ENCODE results near the gene CYP4X1. TPM values are rescaled to one million over a fixed set of nuclear protein-coding genes. Genes with fewer than 3 reads are reported as not detected.
"Not testable (repeated sequence)": the region's sequence is repeated elsewhere in the genome, so short reads cannot be mapped to it uniquely, and the experiment has no call there.

The CYP4X1 gene, protein sequence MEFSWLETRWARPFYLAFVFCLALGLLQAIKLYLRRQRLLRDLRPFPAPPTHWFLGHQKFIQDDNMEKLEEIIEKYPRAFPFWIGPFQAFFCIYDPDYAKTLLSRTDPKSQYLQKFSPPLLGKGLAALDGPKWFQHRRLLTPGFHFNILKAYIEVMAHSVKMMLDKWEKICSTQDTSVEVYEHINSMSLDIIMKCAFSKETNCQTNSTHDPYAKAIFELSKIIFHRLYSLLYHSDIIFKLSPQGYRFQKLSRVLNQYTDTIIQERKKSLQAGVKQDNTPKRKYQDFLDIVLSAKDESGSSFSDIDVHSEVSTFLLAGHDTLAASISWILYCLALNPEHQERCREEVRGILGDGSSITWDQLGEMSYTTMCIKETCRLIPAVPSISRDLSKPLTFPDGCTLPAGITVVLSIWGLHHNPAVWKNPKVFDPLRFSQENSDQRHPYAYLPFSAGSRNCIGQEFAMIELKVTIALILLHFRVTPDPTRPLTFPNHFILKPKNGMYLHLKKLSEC
- total RNA-seq (2014; rRNA removed; shearing (Covaris generic)) = 0.03 TPM in 2 replicates
- not detected in 2 replicates for polyA plus RNA-seq (2015; cell fraction: cytosol; rRNA removed)
- polyA plus RNA-seq (2015; cell fraction: nucleus; rRNA removed) = not detected in 2 replicates

DNA sequence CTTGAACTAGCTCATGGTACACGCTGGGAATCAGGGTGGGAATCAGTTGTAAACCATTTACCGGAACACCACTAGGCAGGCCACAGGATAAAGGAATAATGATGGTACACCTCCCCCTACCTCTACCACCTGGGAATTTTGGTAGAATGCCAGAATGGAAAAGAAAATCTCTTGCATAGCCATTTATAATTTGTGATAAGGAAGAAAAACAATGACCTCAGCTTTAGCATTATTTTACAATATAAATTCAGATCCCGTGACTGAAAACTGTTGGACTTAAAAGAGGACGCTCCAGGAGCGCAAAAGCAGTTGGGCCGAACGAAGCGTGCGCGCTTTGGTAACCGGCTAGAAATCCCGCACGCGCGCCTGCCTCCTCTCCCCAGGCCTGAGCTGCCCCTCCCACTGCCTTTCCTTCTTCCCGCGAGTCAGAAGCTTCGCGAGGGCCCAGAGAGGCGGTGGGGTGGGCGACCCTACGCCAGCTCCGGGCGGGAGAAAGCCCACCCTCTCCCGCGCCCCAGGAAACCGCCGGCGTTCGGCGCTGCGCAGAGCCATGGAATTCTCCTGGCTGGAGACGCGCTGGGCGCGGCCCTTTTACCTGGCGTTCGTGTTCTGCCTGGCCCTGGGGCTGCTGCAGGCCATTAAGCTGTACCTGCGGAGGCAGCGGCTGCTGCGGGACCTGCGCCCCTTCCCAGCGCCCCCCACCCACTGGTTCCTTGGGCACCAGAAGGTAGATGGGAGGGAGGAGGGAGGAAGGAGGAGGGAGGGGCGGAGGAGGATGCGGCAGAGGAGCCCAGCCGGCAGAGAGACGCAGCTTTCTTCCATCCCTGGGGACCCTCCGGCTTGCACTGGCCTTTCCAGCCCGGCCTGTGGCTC lies at the start of gene CYP4X1:
CYP4X1 (plus strand) TSS at position 402 of the 873 bp plus-strand sequence; CDS start at position 551, 149 bp downstream.
- DNase-seq (ENCODE audit: low read depth) = no peak

DNA sequence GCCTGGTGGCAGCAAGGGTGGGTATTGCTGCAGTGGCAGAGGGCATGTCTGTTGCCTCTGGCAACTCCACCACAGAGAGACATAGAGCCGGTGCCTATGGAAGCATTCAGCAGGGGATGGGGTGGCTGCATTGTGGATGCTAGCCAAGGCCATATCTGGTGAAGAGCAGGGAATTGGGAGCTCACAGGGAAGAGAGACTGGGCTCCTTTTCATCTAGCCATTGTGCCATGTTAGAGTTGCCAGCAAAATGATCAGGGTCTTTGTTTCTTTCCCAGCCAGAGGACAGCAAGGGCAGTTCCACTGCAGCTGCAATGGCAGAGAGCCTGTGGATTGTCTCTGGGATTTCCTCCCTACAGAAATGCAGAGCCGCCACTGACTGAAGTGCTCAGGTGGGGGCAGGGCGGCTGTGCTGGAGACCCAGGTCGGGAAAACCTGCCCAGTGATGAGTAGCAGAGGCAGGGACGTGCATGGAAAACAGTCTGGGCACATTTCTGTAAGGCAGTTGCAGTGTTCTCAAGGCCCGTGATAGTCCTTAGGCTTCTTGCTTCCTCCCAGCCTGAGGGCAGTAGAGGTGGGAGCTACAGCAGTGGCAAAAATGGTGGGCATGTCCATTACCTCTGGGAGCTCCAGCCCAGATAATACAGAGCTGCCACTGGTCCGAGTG lies 40.2 kb upstream of the CYP4X1 start:
- DNase-seq (ENCODE audit: low read depth) = no peak

DNA sequence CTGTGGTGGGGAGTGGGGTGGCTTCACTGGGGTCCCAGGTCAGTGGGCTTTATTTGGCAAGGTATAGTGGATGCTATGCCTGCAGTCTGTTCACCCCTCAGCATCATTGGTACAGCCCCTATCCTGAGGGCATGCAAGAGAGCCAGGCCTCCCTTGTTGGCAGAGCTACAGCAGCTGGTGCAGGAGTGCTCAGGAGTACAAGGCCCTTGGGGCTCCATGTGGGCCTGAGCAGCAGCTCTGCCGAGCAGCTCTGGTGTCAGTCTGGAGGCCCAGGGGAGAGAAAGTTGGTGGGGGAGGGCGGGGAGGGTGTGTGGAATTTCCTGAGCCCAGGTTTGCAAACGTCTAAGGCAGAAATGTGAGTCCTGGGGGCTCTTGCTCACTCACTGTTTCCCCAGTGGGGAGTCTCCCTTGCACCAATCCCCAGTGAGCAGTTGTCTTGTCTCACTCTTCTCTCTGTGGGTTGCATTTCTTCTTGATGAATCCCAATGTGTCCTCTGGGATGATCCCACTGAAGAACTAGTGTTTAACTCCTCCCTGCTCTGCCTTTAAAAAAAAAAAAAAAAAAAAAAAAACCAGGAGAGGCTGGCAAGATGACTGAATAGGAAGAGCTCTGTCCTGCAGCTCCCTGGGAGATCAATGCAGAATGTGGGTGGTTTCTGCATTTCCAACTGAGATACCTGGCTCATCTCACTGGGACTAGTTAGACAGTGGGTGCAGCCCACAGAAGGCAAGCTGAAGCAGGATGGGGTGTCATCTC lies 39.5 kb upstream of the CYP4X1 start:
- no peak for DNase-seq (ENCODE audit: low read depth)

DNA sequence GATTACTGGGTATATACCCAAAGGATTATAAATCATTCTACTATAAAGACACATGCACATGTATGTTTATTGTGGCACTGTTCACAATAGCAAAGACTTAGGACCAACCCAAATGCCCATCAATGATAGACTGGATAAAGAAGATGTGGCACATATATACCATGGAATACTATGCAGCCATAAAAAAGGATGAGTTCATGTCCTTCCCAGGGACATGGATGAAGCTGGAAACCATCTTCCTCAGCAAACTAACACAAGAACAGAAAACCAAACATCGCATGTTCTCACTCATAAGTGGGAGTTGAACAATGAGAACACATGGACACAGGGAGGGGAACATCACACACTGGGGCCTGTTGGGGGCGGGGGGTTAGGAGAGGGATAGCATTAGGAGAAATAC lies 32.9 kb upstream of the CYP4X1 start:
- not testable (repeated sequence) for DNase-seq (ENCODE audit: low read depth)

DNA sequence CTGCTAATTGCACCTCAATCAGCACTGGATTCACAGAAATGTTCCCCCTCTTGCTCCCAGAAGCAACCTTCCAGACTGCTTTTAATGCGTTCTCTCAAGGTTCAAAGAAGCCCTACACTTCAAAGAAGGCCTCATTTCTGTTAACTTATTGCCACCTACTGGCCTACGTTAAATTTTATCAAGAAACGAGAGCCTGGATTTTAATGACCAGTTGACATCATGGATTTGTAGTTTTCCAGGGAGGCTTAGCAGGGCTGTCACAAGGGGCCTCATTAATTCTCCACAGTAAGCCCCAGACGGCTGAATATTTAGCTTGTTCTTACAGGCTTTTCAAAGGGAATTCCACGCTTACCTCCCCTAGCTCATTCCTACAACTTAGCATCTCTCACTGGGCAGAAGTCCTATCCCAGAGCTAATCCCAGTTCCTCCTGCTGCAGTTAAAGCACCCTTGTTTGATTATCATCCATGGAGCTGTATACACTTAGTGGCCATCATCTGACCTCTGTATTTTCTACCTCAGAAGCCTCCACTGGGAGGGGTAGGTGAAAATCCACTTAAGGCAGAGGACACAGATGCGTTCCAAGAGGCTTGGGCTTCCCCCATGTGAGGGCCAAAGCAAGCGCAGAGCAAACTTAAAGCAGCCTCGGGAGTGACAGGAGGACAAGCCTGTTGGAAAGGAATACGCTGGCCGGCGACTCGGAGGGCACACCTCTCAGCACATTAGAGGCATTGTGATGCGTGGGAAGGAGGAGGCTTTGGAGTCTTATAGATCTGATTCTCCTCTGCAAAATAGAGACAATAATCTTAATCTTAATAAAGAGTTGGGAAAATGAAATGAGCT lies 32.2 kb upstream of the CYP4X1 start:
- DNase-seq (ENCODE audit: low read depth) = peak; percentile 3

DNA sequence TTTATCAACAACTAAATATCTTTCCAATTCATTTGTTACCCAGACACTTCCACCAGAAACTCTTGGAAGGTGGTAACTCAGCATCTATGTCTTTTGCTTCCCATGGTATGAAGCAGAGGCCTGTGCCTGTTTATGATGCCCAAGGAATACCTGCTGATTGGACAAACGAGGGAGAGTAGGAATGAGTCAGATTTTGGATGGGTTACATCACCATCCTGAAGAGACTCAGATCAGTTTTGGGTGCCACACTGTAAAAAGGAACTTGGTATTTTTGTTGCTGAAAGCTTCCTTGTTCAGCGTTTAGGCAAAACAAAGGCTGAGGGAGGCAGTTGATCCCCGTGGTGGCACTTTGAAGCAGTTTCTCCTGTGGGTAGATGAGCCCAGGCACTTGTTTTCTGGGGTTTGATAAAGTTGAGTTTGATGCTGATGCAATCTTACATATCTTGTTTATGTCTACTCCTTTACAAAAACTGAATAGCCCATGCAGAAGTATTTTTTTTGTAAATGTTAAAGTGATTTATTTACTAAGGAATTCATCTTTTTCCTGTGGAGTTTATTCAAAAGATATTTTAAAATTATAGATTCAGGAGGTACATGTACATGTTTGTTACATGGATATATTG lies 26.7 kb upstream of the CYP4X1 start:
- peak; percentile 6 for DNase-seq (ENCODE audit: low read depth)

DNA sequence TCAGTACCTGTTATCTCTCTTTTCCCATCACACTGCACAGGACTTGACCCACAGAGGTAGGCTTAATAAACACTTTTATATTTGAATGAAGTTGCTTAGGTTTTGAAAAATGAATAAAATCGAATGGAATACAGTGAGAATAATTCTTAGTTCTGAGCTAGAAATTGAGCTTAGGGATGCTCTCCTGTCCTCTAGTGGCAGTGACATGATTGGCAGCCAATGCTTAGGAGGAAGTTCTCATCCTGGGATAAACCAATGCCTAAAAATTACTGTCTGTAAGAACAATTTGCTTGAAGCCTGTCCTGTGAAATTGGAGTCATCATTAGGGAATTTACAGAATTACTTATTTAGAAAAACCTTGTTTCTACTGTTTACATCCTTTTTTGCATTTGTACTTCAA lies 21.3 kb upstream of the CYP4X1 start:
- no peak for DNase-seq (ENCODE audit: low read depth)

DNA sequence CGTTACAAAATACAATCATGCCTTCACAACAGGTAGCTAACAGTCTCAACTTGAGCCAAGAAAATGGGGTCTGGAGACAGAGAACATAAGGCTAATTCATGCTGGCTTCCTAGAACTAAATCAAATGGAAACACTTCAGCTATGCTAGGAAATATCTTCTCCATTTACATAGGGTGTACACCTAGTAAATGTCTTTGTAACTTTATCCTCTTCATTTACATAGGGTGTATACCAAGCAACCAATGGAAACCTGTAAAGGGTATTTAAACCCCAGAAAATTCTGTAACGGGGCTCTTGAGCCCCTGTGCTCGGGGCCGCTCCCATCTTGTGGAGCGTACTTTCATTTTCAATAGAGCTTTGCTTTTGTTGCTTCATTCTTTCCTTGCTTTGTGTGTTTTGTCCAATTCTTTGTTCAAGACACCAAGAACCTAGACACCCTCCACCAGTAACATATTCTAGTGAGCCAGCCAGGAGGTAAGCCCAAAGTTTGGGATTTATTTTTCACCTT lies 19.5 kb upstream of the CYP4X1 start:
- no peak for DNase-seq (ENCODE audit: low read depth)

DNA sequence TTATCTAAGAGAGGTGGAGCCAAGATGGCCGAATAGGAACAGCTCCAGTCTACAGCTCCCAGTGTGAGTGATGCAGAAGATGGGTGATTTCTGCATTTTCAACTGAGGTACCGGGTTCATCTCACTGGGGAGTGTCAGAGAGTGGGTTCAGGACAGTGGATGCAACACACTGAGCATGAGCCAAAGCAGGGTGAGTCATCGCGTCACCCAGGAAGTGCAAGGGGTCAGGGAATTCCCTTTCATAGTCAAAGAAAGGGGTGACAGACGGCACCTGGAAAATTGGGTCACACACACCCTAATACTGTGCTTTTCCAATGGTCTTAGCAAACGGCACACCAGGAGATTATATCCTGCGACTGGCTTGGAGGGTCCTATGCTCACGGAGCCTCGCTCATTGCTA lies 17.0 kb upstream of the CYP4X1 start:
- DNase-seq (ENCODE audit: low read depth) = not testable (repeated sequence)

DNA sequence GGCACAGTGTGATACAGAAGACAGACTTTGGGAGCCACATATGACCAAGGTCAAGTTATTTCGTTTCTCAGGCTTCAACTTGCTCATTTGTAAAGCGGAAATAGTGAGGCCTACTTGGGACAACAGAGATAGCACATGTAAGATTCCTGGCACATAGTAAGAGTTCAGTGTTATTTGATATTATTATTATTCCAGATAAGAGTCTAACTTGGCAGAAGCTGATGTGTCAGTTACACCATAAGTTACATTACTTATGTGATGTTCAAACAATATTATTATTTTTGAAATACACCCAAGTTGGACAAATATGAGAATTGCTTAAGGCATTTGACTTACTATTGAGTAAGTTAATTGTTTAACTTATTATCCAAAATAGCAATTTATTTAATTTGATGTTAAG lies 10.2 kb upstream of the CYP4X1 start:
- DNase-seq (ENCODE audit: low read depth) = no peak

DNA sequence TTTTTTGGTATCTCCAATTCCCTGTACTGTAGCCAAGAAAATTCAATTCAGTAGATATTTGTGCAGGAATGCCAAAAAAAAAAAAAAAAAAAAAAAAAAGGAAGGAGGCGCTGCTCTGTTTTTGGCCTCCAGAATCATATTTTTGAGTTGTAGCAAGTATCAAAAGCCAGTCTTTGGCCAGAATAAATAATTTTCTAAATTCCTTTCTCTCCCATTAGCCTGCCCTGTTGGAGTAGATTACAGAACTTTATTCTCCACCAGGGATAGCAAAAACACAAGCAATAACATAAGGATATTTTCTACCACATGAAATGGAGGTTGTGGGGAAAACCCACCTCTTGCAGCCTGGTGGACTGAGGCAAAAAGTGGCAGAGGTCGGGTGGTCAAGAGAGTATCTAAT lies 2.4 kb upstream of the CYP4X1 start:
- DNase-seq (ENCODE audit: low read depth) = no peak

DNA sequence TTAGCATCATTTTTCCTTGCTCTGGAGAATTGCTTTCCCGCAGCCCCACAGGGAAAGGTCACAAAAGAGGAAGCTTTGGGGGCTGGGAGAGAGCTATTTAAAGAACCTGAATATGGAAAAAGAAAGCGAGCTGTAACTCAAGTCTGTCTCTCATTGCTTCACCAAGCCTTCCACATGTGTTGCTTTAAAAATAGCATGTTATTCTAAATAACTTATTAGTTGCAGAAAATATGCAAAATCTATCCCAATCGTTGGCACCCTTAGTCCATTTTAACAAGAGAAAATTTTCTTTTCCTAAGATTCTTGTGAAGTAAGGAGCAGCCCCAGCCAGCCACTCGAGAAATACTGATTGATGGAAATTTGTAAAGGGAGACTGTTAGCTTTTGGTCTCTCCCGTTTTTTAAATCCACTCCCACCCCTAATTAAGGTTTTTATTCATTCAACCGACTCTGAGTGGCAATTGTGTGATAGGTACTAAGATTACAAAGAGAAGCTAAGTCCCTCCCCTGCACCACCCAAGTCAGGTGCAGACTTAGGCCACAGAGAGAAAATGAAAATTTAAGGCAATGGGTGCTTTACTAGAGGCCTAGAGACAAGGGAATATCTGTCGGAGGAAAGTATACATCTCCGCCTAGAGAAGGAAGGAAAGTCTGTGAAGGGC lies 802 bp downstream of the CYP4X1 start:
- DNase-seq (ENCODE audit: low read depth) = no peak

DNA sequence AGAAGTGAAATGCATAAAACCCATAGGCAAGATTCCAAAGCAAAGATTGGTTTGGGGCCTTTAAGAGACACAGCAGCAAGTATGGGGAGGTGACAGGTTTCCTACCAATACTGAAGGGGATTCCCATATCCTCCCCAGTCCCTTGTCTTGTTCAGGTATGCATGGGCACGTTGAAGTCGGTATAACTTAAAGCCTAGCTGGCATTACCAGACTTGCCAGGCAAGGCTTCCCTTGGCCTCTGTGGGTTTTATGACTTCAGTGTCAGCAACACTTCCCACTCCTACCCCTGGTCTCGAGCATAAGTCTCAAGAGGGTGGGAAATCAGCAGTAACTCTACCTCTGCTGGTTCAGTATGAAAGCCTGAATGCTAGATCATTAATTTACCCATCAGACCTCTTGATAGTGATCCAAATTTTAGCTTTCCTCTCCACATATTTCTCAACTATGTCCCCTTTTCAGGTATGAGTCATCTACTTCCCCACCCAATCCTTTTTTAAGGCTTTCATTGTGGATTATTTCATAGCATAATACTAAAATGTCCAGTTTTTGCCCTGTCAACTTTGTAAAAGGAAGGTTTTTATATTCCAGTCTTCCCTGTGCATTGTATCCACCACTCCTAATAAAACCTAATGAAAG lies 6.8 kb downstream of the CYP4X1 start:
- no peak for DNase-seq (ENCODE audit: low read depth)

DNA sequence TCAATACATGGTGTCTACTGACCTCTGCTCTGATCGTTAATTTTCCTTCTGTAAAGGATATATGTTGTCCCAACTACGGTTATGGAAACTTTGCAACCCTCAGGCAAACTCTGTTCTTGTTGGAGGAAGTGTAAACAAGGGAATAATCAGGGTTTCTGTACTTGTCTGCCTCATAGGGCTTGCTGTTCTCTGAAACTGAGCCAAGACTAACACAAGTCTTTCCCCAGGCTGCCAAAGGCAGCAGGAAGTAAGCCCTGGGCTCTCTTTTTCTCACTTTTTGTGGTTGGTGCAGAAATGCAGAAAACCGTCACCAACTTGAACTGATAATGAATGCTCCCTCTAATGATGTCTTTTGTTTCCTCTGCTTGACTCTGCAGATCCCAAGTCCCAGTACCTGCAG lies 7.6 kb downstream of the CYP4X1 start:
- DNase-seq (ENCODE audit: low read depth) = peak; percentile 62

DNA sequence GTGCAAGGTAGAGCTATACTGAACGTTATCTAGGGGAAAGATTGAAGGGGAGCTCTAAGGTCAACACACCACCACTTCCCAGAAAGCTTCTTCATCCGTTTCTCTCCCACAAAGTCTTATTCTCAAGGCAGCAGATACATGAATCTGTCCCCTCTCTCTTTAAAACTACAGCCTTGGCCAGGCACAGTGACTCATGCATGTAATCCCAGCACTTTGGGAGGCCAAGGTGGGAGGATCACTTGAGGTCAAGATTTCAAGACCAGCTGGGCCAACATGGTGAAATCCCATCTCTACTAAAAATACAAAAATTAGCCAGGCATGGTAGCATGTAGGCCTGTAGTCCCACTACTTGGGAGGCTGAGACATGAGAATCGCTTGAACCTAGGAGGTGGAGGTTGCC lies 8.1 kb downstream of the CYP4X1 start:
- peak; percentile 21 for DNase-seq (ENCODE audit: low read depth)

DNA sequence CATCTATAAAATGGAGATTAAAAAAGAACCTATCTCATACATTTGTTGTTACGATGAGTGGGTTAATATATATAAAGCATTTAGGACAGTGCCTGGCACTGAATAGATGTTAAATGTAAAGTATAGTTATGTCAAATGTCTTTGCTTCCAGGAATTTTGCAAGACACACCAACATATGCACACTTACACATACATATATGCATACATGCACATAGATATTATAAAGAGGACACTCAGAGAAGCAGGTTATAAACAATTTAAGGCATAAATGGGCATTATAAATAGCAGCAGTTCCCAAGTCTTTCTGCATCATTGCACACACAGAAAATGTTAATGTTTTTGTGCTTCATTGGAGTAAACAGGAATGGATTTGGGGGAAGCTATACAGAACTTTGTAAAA lies 13.3 kb downstream of the CYP4X1 start:
- DNase-seq (ENCODE audit: low read depth) = no peak

DNA sequence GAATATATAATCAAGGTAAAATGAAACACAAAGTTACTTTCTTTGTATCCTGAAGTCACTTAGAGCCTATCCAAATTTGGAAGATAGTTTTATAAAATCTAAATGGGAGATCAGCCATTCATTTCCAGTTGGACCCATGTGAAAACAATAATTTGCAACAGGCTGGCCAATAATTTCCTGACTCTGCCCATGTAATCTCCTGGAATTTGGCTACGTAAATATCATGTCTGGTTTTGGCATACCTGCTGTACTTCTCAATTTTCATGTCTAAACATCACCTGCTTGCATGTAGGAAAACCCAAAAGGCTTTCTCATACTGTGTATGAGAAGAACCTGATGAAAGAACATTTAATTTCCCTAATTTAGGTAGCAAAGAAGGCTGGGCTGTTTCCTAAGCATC lies 35.9 kb downstream of the CYP4X1 start:
- no peak for DNase-seq (ENCODE audit: low read depth)

DNA sequence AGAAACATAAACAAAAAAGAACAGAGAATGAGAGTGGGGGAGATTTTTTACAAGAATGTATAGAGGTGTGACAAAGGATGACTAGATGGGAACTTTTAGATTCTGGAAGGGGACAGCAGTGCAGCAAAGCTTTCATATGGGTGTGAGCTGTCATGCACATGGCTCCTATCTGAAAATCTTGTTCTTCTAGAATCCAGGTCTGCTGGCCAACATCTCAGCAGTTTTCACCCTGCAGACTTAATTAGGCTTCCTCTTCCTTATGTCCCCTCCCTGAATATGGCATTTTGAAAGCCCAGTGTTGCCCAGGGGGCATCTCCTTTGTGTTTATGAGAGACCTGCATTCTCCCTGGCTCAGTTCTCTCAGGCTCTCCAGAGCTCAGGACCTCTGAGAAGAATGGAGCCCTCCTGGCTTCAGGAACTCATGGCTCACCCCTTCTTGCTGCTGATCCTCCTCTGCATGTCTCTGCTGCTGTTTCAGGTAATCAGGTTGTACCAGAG lies 43.7 kb downstream of the CYP4X1 start, which contains the start of gene CYP4Z1:
CYP4Z1 (plus strand) TSS at position 135 of the 498 bp plus-strand sequence; CDS start at position 395, 260 bp downstream.
- DNase-seq (ENCODE audit: low read depth) = no peak

Data from HT1080 (cell line).